Measurements from ENCODE around the gene HSD17B12. TPM values are rescaled to one million over a fixed set of nuclear protein-coding genes. Genes with fewer than 3 reads are reported as not detected.
"Not testable (repeated sequence)": the region's sequence is repeated elsewhere in the genome, so short reads cannot be mapped to it uniquely, and the experiment has no call there.

The HSD17B12 gene
- total RNA-seq, 4 donors from 2014 or later: 50.6 to 72.4 (median 54.1) TPM

DNA sequence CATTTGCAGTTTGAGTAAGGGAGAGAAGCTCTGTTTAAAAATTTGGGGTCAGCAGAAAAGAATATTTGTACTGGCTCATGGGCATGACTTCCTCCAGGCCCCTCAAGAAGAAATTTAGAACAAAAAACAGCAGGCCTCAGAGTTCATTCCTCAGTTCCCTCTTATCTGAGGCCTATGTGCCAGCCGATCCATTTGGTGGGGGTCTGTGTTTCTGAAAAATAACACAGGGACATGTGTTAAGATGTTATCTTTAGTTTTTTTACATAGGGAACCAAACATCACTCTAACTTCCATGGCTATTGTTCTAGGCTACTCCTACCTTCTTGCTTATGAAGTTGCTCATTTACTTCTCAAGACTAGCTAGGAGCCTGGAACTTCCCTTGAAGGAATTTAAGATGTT is 16.2 kb upstream of the HSD17B12 start:
- ATAC-seq (ENCODE audit: low FRiP score): no peak
- TF ChIP-seq CTCF (IDR thresholded peaks at IDR 0.05): no peak
- DNase-seq (ENCODE audit: low spot score): no peak

DNA sequence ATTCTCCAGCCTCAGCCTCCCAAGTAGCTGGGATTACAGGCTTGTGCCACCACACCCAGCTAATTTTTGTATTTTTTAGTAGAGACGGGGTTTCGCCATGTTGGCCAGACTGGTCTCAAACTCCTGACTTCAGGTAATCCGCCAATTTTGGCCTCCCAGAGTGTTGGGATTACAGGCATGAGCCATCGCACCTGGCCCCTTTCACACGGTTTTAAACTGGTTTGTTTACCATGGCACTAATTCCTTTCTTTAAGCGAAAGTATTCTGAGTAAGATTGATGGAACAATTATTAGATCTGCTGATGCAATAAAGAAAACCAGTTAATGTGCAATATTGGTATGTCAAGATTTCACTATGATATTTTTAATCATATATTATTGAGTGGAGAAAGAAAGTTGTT is 9.3 kb upstream of the HSD17B12 start:
- DNase-seq (ENCODE audit: low spot score); ATAC-seq (ENCODE audit: low FRiP score): not testable (repeated sequence)

- DNase-seq (ENCODE audit: low spot score): no peak
- no peak for TF ChIP-seq CTCF (IDR thresholded peaks at IDR 0.05)
- ATAC-seq (ENCODE audit: low FRiP score): no peak
Observed at GRCh38 chr11:43674560-43674959, 6.0 kb upstream of the HSD17B12 start.

DNA sequence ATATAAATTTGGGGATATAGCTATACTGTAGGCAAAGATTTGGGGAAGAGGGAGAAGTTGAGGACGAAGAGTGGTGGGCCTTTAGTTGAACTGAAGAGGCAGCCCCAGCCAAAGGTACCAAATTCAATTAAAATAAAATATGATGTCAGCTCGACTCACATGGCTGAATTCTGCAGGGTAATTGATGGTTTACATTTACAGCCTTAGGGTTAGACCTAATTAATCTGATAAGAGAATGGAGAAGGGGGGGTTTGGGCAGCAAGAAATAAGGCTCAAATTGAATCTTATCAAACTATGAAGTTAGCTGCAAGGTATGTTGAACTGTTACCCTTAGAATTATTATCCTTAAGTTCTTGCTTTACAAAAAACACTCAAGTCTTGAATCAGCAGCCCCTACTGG is 3.6 kb upstream of the HSD17B12 start:
- no peak for ATAC-seq (ENCODE audit: low FRiP score)
- TF ChIP-seq CTCF (IDR thresholded peaks at IDR 0.05): no peak
- no peak for DNase-seq (ENCODE audit: low spot score)

GRCh38 chr11:43681401-43681942 is 934 bp downstream of the HSD17B12 start:
- TF ChIP-seq CTCF (IDR thresholded peaks at IDR 0.05): no peak
- no peak for DNase-seq (ENCODE audit: low spot score)
- no peak for ATAC-seq (ENCODE audit: low FRiP score)

DNA sequence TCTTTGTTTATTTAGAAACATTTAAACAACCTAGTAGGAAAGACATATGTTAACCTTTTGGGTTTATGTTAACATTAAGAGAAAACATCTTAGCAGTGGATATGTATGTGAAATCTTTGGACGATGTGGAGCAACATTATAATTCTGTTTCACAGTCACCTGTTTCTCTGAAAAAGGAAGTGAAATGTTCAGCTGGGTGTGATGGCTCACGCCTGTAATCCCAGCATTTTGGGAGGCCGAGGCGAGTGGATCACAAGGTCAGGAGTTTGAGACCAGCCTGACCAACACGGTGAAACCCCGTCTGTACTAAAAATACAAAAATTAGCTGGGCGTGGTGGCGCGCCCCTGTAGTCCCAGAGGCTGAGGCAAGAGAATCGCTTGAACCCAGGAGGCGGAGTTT is 1.5 kb downstream of the HSD17B12 start:
- not testable (repeated sequence) for DNase-seq (ENCODE audit: low spot score); ATAC-seq (ENCODE audit: low FRiP score)

DNA sequence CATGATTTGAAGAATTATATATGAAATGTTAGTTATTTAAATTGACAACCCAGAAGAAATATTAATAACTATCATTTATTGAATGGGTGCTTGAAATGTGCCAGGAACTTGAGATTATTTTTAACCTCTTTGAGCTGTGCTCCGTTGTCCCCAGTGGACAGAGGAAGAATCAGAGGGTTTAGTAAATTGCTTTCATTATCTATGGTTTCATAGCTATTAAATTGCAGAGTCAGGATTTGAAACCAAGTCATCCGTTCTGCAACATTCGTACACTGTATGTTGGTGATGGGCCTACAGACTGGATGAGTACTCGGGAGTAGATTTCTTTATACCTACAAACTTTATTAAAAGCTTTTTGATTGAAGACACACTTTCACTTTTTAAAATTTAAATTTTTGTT is 4.9 kb downstream of the HSD17B12 start:
- ATAC-seq (ENCODE audit: low FRiP score) (no peak), DNase-seq (ENCODE audit: low spot score) (no peak)
- TF ChIP-seq CTCF (IDR thresholded peaks at IDR 0.05): no peak

DNA sequence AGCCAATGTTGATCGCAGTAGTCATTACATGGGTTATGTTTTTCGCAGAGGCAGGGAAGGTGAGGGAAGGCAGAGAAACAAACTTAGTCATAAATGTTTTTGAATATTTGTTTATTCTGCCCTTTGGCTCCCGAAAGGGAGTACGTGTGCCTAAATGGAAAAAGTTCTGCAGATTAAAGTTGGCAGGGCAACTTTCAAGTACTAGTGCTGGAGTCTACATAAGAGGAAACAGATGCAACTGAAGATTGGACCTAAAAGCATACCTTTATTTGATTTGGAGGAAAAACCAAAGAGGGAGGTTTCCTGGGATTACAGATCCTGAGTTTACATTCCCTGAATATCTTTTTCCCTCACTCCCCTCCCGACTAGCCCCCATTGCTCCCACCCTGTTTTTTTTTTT is 5.7 kb downstream of the HSD17B12 start:
- no peak for TF ChIP-seq CTCF (IDR thresholded peaks at IDR 0.05)
- DNase-seq (ENCODE audit: low spot score) (no peak), ATAC-seq (ENCODE audit: low FRiP score) (no peak)

Measured in omental fat pad (tissue), 4 donors.